Measurements from ENCODE around the gene RWDD3.

RWDD3 gene

GRCh38 chr1:95233737-95234500 lies at the start of gene RWDD3:
RWDD3 (plus strand) TSS chr1:95234210; CDS start chr1:95234231, 21 bp downstream.
- DNase-seq (ENCODE audit: low read depth in 2 of 2): peak; percentile 77 to 81

- no peak for DNase-seq (ENCODE audit: low read depth in 2 of 2)
These were observed 47.9 kb upstream of the RWDD3 start for GRCh38 chr1:95186149-95186548.

GRCh38 chr1:95193591-95193990 lies 40.4 kb upstream of the RWDD3 start:
- DNase-seq (ENCODE audit: low read depth in 2 of 2): no peak

- no peak for DNase-seq (ENCODE audit: low read depth in 2 of 2)
These were observed 39.0 kb upstream of the RWDD3 start for GRCh38 chr1:95195046-95195445.

GRCh38 chr1:95196017-95196416 lies 38.0 kb upstream of the RWDD3 start:
- DNase-seq (ENCODE audit: low read depth in 2 of 2): no peak

GRCh38 chr1:95197616-95198252 lies 36.3 kb upstream of the RWDD3 start:
- peak in 1 of 2 experiments; percentile 1 for DNase-seq (ENCODE audit: low read depth in 2 of 2)

- no peak for DNase-seq (ENCODE audit: low read depth in 2 of 2)
These were observed 32.1 kb upstream of the RWDD3 start for GRCh38 chr1:95201905-95202304.

GRCh38 chr1:95203908-95204437 lies 30.0 kb upstream of the RWDD3 start:
- DNase-seq (ENCODE audit: low read depth in 2 of 2): no peak

GRCh38 chr1:95206514-95206913 lies 27.5 kb upstream of the RWDD3 start:
- DNase-seq (ENCODE audit: low read depth in 2 of 2): no peak

- DNase-seq (ENCODE audit: low read depth in 2 of 2): no peak
These were observed 26.6 kb upstream of the RWDD3 start for GRCh38 chr1:95207223-95207935.

GRCh38 chr1:95208876-95209275 lies 25.1 kb upstream of the RWDD3 start:
- no peak for DNase-seq (ENCODE audit: low read depth in 2 of 2)

GRCh38 chr1:95209291-95209690 lies 24.7 kb upstream of the RWDD3 start:
- no peak for DNase-seq (ENCODE audit: low read depth in 2 of 2)

- no peak for DNase-seq (ENCODE audit: low read depth in 2 of 2)
These were observed 17.6 kb upstream of the RWDD3 start for GRCh38 chr1:95216292-95216990.

GRCh38 chr1:95217371-95217770 lies 16.6 kb upstream of the RWDD3 start:
- no peak for DNase-seq (ENCODE audit: low read depth in 2 of 2)

GRCh38 chr1:95219407-95219806 lies 14.6 kb upstream of the RWDD3 start:
- no peak for DNase-seq (ENCODE audit: low read depth in 2 of 2)

GRCh38 chr1:95221306-95221705 lies 12.7 kb upstream of the RWDD3 start:
- no peak for DNase-seq (ENCODE audit: low read depth in 2 of 2)

- DNase-seq (ENCODE audit: low read depth in 2 of 2): no peak
These were observed 11.4 kb upstream of the RWDD3 start for GRCh38 chr1:95222629-95223028.

GRCh38 chr1:95223110-95223509 lies 10.9 kb upstream of the RWDD3 start:
- no peak for DNase-seq (ENCODE audit: low read depth in 2 of 2)

GRCh38 chr1:95226781-95227660 lies 7.0 kb upstream of the RWDD3 start:
- DNase-seq (ENCODE audit: low read depth in 2 of 2): no peak

GRCh38 chr1:95229037-95229436 lies 5.0 kb upstream of the RWDD3 start:
- no peak for DNase-seq (ENCODE audit: low read depth in 2 of 2)

- no peak for DNase-seq (ENCODE audit: low read depth in 2 of 2)
These were observed 4.3 kb upstream of the RWDD3 start for GRCh38 chr1:95229706-95230105.

All from fibroblast of skin of left quadriceps (primary cell).